ENCODE measurements around the gene PPFIBP2.

Gene PPFIBP2

GRCh38 chr11:7575841-7576725, 62.3 kb downstream of the PPFIBP2 start:
- no peak for DNase-seq (ENCODE audit: extremely low read depth in 1 of 2, low read depth in 1 of 2)

GRCh38 chr11:7576726-7577290, 63.0 kb downstream of the PPFIBP2 start:
- DNase-seq (ENCODE audit: extremely low read depth in 1 of 2, low read depth in 1 of 2): no peak

GRCh38 chr11:7577291-7578190, 63.7 kb downstream of the PPFIBP2 start:
- no peak for DNase-seq (ENCODE audit: extremely low read depth in 1 of 2, low read depth in 1 of 2)

- DNase-seq (ENCODE audit: extremely low read depth in 1 of 2, low read depth in 1 of 2): no peak
Observed at GRCh38 chr11:7578276-7578955, 64.6 kb downstream of the PPFIBP2 start.

GRCh38 chr11:7579361-7579791, 65.6 kb downstream of the PPFIBP2 start:
- DNase-seq (ENCODE audit: extremely low read depth in 1 of 2, low read depth in 1 of 2): no peak

- DNase-seq (ENCODE audit: extremely low read depth in 1 of 2, low read depth in 1 of 2): no peak
Observed at GRCh38 chr11:7581021-7581590, 67.3 kb downstream of the PPFIBP2 start.

GRCh38 chr11:7582338-7582985, 68.7 kb downstream of the PPFIBP2 start:
- no peak for DNase-seq (ENCODE audit: extremely low read depth in 1 of 2, low read depth in 1 of 2)

- no peak for DNase-seq (ENCODE audit: extremely low read depth in 1 of 2, low read depth in 1 of 2)
Observed at GRCh38 chr11:7583248-7583647, 69.4 kb downstream of the PPFIBP2 start.

- DNase-seq (ENCODE audit: extremely low read depth in 1 of 2, low read depth in 1 of 2): no peak
Observed at GRCh38 chr11:7584910-7585309, 71.1 kb downstream of the PPFIBP2 start.

GRCh38 chr11:7585816-7586215, 72.0 kb downstream of the PPFIBP2 start:
- DNase-seq (ENCODE audit: extremely low read depth in 1 of 2, low read depth in 1 of 2): no peak

GRCh38 chr11:7586376-7586775, 72.6 kb downstream of the PPFIBP2 start:
- DNase-seq (ENCODE audit: extremely low read depth in 1 of 2, low read depth in 1 of 2): no peak

GRCh38 chr11:7587712-7588111, 73.9 kb downstream of the PPFIBP2 start:
- DNase-seq (ENCODE audit: extremely low read depth in 1 of 2, low read depth in 1 of 2): no peak

- no peak for DNase-seq (ENCODE audit: extremely low read depth in 1 of 2, low read depth in 1 of 2)
Observed at GRCh38 chr11:7589861-7590260, 76.1 kb downstream of the PPFIBP2 start.

GRCh38 chr11:7590529-7590928, 76.7 kb downstream of the PPFIBP2 start:
- no peak for DNase-seq (ENCODE audit: extremely low read depth in 1 of 2, low read depth in 1 of 2)

- DNase-seq (ENCODE audit: extremely low read depth in 1 of 2, low read depth in 1 of 2): no peak
Observed at GRCh38 chr11:7591107-7591894, 77.5 kb downstream of the PPFIBP2 start.

- no peak for DNase-seq (ENCODE audit: extremely low read depth in 1 of 2, low read depth in 1 of 2)
Observed at GRCh38 chr11:7591987-7592386, 78.2 kb downstream of the PPFIBP2 start.

- no peak for DNase-seq (ENCODE audit: extremely low read depth in 1 of 2, low read depth in 1 of 2)
Observed at GRCh38 chr11:7592711-7593110, 78.9 kb downstream of the PPFIBP2 start.

- no peak for DNase-seq (ENCODE audit: extremely low read depth in 1 of 2, low read depth in 1 of 2)
Observed at GRCh38 chr11:7593481-7593880, 79.7 kb downstream of the PPFIBP2 start.

All from activated CD8-positive, alpha-beta memory T cell treated with anti-CD3 and anti-CD28 coated beads for 1 hour (primary cell).